ENCODE data around the gene TIMP1.
A peak's percentile ranks its signal among the peaks of the same experiment; 100 is the strongest.

The TIMP1 gene

GRCh38 chrX:47611926-47612325 is 29.7 kb downstream of the TIMP1 start:
- TF ChIP-seq MEIS1 (CRISPR knock-in tag; IDR thresholded peaks at IDR 0.05; ENCODE audit: borderline replicate concordance): no peak
- TF ChIP-seq ZNF248 (tag by site-specific recombination; IDR thresholded peaks at IDR 0.05): no peak
- TF ChIP-seq, protein P1, sequence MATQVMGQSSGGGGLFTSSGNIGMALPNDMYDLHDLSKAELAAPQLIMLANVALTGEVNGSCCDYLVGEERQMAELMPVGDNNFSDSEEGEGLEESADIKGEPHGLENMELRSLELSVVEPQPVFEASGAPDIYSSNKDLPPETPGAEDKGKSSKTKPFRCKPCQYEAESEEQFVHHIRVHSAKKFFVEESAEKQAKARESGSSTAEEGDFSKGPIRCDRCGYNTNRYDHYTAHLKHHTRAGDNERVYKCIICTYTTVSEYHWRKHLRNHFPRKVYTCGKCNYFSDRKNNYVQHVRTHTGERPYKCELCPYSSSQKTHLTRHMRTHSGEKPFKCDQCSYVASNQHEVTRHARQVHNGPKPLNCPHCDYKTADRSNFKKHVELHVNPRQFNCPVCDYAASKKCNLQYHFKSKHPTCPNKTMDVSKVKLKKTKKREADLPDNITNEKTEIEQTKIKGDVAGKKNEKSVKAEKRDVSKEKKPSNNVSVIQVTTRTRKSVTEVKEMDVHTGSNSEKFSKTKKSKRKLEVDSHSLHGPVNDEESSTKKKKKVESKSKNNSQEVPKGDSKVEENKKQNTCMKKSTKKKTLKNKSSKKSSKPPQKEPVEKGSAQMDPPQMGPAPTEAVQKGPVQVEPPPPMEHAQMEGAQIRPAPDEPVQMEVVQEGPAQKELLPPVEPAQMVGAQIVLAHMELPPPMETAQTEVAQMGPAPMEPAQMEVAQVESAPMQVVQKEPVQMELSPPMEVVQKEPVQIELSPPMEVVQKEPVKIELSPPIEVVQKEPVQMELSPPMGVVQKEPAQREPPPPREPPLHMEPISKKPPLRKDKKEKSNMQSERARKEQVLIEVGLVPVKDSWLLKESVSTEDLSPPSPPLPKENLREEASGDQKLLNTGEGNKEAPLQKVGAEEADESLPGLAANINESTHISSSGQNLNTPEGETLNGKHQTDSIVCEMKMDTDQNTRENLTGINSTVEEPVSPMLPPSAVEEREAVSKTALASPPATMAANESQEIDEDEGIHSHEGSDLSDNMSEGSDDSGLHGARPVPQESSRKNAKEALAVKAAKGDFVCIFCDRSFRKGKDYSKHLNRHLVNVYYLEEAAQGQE (tag by site-specific recombination; IDR thresholded peaks at IDR 0.05): no peak
- no peak for TF ChIP-seq SALL2 (tag by site-specific recombination; IDR thresholded peaks at IDR 0.05; ENCODE audit: borderline replicate concordance)
- TF ChIP-seq ZNF830 (tag by site-specific recombination; IDR thresholded peaks at IDR 0.05; ENCODE audit: low read depth): no peak
- TF ChIP-seq ZNF473 (tag by site-specific recombination; IDR thresholded peaks at IDR 0.05): no peak
- TF ChIP-seq ZNF157 (tag by site-specific recombination; IDR thresholded peaks at IDR 0.05): no peak
- TF ChIP-seq ZNF146 (tag by site-specific recombination; IDR thresholded peaks at IDR 0.05): no peak
- ChIA-PET POLR2A (no interaction called here), CTCF (interaction anchor here (0.6 kb wide), 1 partner anchor 419 kb away, joined by 3 read pairs; no protein-coding TSS in a partner anchor)

GRCh38 chrX:47612418-47612817 is 30.2 kb downstream of the TIMP1 start:
- ChIA-PET POLR2A (no interaction called here), CTCF (interaction anchor here (0.6 kb wide), 1 partner anchor 420 kb away, joined by 3 read pairs; no protein-coding TSS in a partner anchor)
- H3K9me3 ChIP-seq (ENCODE audit: control insufficient read depth, insufficient read depth, low read depth, low read length): no peaks in the 10 kb centered on the region
- TF ChIP-seq, protein P2, sequence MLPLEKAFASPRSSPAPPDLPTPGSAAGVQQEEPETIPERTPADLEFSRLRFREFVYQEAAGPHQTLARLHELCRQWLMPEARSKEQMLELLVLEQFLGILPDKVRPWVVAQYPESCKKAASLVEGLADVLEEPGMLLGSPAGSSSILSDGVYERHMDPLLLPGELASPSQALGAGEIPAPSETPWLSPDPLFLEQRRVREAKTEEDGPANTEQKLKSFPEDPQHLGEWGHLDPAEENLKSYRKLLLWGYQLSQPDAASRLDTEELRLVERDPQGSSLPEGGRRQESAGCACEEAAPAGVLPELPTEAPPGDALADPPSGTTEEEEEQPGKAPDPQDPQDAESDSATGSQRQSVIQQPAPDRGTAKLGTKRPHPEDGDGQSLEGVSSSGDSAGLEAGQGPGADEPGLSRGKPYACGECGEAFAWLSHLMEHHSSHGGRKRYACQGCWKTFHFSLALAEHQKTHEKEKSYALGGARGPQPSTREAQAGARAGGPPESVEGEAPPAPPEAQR (tag by site-specific recombination; IDR thresholded peaks at IDR 0.05): no peak
- TF ChIP-seq ZNF549 (tag by site-specific recombination; IDR thresholded peaks at IDR 0.05): no peak
- TF ChIP-seq ZNF292 (tag by site-specific recombination; IDR thresholded peaks at IDR 0.05; ENCODE audit: borderline replicate concordance, low read depth): no peak
- H3K4me1 ChIP-seq (ENCODE audit: control insufficient read depth, insufficient read depth, low read length): no peaks in the 10 kb centered on the region
- no peak overlapping the region for H3K27ac ChIP-seq (ENCODE audit: extremely low read depth, low read depth, low read length)
- no peak overlapping the region for H3K4me3 ChIP-seq (ENCODE audit: low read depth, low read length)
- no peaks in the 10 kb centered on the region for H3K36me3 ChIP-seq (ENCODE audit: control insufficient read depth in 2 of 2, insufficient read depth in 1 of 2, low read length in 2 of 2)

More at GRCh38 chrX:47611926-47612325, 29.7 kb downstream of the TIMP1 start:
- H3K4me1 ChIP-seq (ENCODE audit: control insufficient read depth, insufficient read depth, low read length): no peaks in the 10 kb centered on the region
- H3K36me3 ChIP-seq (ENCODE audit: control insufficient read depth in 2 of 2, insufficient read depth in 1 of 2, low read length in 2 of 2): no peaks in the 10 kb centered on the region
- H3K9me3 ChIP-seq (ENCODE audit: control insufficient read depth, insufficient read depth, low read depth, low read length): no peaks in the 10 kb centered on the region
- H3K27ac ChIP-seq (ENCODE audit: extremely low read depth, low read depth, low read length): no peak overlapping the region
- H3K4me3 ChIP-seq (ENCODE audit: low read depth, low read length): no peak overlapping the region

DNA sequence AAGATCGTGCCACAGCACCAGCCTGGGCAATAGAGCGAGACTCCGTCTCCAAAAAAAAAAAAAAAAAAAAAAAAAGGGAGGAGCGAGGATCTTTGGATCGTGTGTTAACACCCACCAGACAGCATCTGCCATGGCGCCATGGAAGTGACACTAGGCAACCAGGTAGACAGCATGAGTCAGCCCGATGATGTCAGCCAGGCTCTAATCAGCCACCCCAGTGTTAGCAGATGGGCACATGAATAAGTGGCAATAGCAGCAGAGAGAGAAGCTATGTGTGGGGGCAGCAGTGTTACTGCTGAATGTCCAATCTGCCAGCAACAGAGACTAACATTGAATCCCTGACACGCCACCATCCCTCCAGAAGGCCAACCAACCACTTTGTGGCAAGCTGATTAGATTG is 30.8 kb downstream of the TIMP1 start:
- no peaks in the 10 kb centered on the region for H3K36me3 ChIP-seq (ENCODE audit: control insufficient read depth in 2 of 2, insufficient read depth in 1 of 2, low read length in 2 of 2)
- H3K27ac ChIP-seq (ENCODE audit: extremely low read depth, low read depth, low read length): no peak overlapping the region
- CTCF ChIA-PET: interaction anchor here (0.6 to 1.3 kb wide), 3 partner anchors 10 to 1359 kb away, joined by 3 read pairs; no protein-coding TSS in a partner anchor
- POLR2A ChIA-PET: interaction anchor here (1.2 kb wide), 1 partner anchor 11 kb away, joined by 3 read pairs; no protein-coding TSS in a partner anchor
- no peaks in the 10 kb centered on the region for H3K4me1 ChIP-seq (ENCODE audit: control insufficient read depth, insufficient read depth, low read length)
- TF ChIP-seq ZNF398 (tag by site-specific recombination; IDR thresholded peaks at IDR 0.05) (0 out of 2 replicates have a peak, but pooled peaks have one; percentile 12), ZNF629 (tag by site-specific recombination; IDR thresholded peaks at IDR 0.05) (peak; percentile 40), SP3 (tag by site-specific recombination; IDR thresholded peaks at IDR 0.05) (no peak), ZNF560 (tag by site-specific recombination; IDR thresholded peaks at IDR 0.05; ENCODE audit: borderline replicate concordance) (no peak)
- H3K9me3 ChIP-seq (ENCODE audit: control insufficient read depth, insufficient read depth, low read depth, low read length): no peaks in the 10 kb centered on the region
- no peak overlapping the region for H3K4me3 ChIP-seq (ENCODE audit: low read depth, low read length)
